Breast epithelium (tissue), 3 donors: ENCODE measurements around the gene MYBL2.

Experiments used
- CTCF ChIP-seq, 3 donors: fragments of 450-650 bp; IDR thresholded peaks; one replicate each; pipeline ENCODE4 v1.5.1; 2016 to 2017; ENCODE audit warnings: antibody characterized with exemption in 3 of 3, mild to moderate bottlenecking in 3 of 3, moderate library complexity in 3 of 3
- POLR2A ChIP-seq: fragments of 450-650 bp; IDR thresholded peaks from one replicate; pipeline ENCODE4 v1.6.1; 2016; ENCODE audit warnings: antibody characterized with exemption, mild to moderate bottlenecking, moderate library complexity
- POLR2AphosphoS5 ChIP-seq, 3 donors: sonication (generic); formaldehyde crosslinking; IDR thresholded peaks; one replicate each; pipeline ENCODE4 v1.6.1; 2017; ENCODE audit warnings: antibody characterized with exemption in 3 of 3

GRCh38 chr20:43716123-43716522 lies 49.2 kb downstream of the MYBL2 start:
- TF ChIP-seq CTCF (IDR thresholded peaks at IDR 0.05) (no peak), POLR2AphosphoS5 (IDR thresholded peaks at IDR 0.05) (no peak), POLR2A (no peak)
